Smooth muscle cell of the brain vasculature (primary cell): Measurements from ENCODE around the gene DUSP7.
A peak's percentile ranks its signal among the peaks of the same experiment; 100 is the strongest.
"Not testable (repeated sequence)": the region's sequence is repeated elsewhere in the genome, so short reads cannot be mapped to it uniquely, and the experiment has no call there.

Source experiments
- DNase-seq: peaks from one replicate; pipeline ENCODE4 v3.0.0-alpha.2; 2012; ENCODE audit warnings: low read depth, low spot score

Gene DUSP7

GRCh38 chr3:52049503-52049902 lies 6.9 kb downstream of the DUSP7 start:
- no peak for DNase-seq

- DNase-seq, result no peak
Measured at GRCh38 chr3:52047295-52047960, 8.9 kb downstream of the DUSP7 start.

DNA sequence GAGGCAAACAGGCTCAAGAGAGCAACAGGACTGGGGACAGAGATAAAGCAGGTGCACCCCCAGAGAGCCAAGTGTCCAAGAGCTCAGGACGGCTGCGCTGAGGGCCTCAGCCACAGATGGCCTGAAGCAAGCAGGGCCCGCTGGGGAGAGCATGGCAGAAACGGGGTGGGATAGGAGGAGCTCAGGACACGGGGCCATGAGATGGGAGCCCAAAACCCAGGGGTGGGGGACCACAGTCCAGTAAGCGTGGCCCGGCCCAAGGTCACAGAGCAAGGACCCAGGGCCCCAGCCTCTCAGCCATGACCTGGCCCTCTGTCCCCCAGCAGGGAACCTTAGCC lies 9.5 kb downstream of the DUSP7 start:
- no peak for DNase-seq

GRCh38 chr3:52046186-52046901 lies 10.0 kb downstream of the DUSP7 start:
- peak; percentile 58 for DNase-seq

- DNase-seq, result no peak
Measured at GRCh38 chr3:52044869-52045619, 11.3 kb downstream of the DUSP7 start.

DNA sequence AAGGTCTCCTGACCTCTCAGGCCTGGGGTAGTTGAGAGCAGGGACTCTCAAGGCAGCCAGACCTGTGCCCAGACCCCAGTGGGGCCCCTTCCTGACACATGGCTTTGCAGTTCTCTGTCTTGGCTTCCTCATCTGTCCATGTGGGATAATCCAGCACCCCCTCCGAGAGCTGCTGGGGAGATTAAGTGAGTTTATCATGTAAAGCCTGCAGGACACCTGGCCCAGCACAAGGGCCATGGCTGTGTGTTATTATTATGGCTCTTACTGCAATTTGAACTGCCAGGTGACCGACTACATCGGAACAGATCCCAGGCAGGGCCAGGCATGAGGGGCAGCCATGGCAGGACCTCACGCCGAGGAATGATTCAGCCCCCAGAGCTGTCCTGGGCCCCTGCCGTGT lies 12.6 kb downstream of the DUSP7 start:
- DNase-seq, result no peak

DNA sequence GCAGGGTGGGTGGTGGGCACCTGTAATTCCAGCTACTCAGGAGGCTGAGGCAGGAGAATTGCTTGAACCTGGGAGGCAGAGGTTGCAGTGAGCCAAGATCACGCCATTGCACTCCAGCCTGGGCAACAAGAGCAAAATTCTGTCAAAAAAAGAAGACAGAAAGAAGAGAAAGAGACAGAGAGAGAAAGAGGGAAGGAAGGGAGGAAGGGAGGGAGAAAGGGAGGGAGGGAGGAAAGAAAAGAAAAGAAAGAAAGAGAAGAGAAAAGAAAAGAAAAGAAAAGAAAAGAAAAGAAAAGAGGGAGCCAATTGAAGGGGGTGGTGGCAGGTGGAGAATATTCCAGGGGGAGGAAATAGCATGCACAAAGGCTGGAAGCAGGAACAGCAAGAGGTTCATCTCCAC lies 13.3 kb downstream of the DUSP7 start:
- not testable (repeated sequence) for DNase-seq

- no peak for DNase-seq
Measured at GRCh38 chr3:52041118-52041731, 15.1 kb downstream of the DUSP7 start.

DNA sequence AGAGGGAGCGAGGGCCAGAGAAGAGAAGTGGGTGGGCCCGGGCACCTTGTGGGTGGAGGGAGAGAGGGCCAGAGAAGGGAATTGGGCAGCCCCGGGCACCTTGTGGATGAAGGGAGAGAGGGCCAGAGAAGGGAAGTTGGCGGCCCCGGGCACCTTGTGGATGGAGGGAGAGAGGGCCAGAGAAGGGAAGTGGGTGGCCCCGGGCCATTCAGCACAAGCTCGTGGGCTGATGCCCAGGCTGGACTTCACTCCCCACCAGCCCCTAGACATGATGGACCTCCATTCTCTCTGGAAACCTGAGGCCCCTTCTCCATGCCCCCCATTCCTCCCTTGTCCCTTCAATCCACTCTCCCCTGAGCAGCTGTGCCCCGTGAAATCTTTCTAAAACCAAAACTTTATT lies 15.8 kb downstream of the DUSP7 start:
- no peak for DNase-seq

- DNase-seq, result no peak
Measured at GRCh38 chr3:52039846-52040245, 16.5 kb downstream of the DUSP7 start.

- DNase-seq, result no peak
Measured at GRCh38 chr3:52039426-52039825, 16.9 kb downstream of the DUSP7 start.

DNA sequence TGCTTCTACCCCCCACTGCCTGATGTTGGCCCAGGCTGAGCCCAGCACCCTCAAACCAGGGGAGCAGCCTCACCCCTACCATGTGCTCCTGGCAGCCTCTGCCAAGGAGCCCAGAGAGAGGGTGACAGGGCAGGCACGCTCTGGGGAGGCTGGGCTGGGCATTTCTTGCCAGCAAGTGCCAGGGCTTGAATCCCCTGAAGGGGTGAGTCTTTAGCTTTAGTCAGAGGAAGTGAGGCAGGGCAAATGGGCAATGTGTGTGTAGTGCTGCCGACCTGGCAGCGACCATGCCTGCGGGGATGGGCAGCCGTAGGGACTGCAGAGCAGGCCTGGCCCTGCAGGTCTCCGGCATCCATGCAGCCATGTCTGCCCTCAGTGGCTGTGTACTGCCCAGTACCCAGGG lies 18.1 kb downstream of the DUSP7 start:
- DNase-seq, result no peak

DNA sequence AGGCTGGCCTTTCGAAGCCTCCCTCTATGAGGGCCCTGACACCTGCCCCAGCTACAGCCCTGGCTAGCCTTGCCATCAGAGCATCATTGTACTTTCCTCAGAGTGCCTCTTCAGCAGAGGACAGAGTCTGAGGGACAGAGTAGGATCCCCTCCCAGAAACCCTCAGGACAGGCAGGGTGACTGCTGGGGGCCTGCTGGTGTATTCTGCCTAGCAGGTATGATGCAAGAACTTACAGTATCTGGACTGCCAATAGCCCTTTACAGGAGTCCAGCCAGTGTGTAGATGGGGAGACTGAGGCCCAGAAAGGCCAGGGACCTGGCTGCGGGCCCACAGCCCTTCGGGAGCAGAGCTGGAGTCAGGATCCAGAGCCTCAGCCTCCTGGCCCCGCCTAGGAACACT lies 19.1 kb downstream of the DUSP7 start:
- DNase-seq, result no peak

GRCh38 chr3:52036829-52037228 lies 19.5 kb downstream of the DUSP7 start:
- DNase-seq, result no peak

DNA sequence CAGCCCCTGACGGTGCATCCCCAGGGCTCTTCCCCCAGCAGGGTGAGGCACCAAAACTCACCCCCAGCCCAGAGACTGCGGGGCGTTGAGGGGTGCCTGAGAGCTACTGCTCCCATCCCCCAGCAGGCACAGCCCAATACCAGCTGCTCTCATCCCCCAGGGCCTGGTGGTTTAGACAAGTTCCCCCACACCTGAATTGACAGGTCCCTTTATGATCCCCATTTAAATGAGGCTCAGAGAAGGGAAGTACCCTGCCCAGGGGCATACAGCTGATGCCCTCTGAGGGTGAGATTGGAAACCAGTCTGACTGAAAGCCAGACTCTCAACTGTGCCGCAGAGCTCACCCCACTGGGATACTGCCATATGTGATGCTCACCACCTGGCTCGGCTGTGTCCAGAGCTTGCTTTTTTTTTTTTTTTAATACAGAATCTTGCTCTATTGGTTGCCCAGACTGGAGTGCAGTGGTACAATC lies 20.1 kb downstream of the DUSP7 start:
- no peak for DNase-seq

GRCh38 chr3:52034651-52035050 lies 21.7 kb downstream of the DUSP7 start:
- DNase-seq, result no peak

DNA sequence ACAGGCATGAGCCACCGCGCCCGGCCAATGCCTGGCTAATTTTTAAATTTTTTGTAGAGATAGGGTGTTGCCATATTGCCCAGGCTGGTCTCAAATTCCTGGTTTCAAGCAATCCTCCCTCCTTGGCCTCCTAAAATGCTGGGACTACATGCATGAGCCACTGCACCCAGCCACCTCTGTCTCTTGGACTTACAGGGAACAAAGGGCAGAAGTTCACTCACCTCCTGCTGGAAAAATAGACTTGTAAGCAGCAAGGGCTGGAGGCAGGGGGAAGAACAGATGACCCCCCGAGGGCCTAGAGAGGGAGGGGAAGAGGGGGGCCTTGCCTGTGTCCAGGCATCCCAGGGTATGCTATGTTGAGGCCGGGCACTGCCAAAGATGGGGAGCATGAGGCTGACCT lies 22.2 kb downstream of the DUSP7 start:
- DNase-seq, result no peak

DNA sequence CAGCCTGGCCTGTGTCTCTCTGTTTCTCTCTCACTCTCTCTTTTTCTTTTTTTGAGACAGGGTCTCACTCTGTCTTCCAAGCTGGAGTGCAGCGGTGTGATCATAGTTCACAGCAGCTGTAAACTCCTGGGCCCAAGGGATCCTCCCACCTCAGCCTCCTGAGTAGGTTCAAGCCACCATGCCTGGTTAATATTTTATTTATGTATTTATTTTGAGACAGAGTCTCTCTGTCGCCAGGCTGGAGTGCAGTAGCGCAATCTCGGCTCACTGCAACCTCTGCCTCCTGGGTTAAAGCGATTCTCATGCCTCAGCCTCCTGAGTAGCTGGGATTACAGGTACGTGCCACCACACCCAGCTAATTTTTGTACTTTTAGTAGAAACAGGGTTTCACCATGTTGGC lies 22.6 kb downstream of the DUSP7 start:
- DNase-seq, result not testable (repeated sequence)

- no peak for DNase-seq
Measured at GRCh38 chr3:52032702-52033408, 23.5 kb downstream of the DUSP7 start.

DNA sequence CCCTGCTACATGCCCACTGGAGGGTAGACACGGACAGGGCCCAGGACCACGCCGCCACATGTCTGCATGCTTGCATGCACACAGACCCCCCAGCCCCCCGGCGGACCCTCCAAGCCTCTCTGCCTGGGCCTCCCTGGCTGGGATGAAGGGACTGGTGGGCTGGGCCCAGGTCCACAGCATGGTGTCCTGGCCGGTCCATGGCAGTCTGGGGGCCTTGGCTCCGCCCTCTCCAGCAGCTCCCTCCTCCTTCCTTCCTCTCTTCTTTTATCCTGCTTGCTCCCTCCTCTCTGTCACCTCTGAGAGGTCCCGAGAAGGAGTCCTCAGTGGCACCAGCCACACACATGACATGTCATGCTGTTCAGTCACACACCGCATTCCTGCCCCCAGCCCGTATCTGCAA lies 24.5 kb downstream of the DUSP7 start:
- no peak for DNase-seq

DNA sequence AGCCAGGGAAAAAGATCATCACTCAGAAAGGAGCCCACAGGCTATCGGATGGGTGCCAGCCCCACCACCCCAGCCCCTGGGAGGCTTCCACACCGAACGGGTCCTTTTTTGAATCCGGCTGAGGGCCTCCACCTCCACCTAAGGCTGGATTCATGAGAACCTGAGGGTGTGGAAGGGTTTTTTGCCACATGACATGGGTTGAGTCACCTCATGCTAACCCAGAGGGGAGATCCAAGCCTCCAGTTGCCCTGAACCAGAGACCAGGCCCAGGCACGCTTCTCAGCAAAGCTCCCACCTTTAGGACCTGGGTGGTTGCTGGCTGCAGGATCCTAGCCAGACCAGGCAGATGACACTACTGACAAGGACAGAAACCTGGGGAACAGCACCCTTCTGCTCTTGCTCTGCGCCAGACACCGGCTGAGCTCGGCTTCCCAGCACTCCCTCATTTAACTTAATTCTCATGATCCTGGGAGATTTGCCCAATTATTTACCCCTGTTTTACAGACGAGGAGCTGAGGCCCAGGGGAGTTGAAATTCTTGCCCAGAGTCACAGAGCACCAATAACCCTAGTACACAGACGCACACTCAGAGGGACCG lies 25.6 kb downstream of the DUSP7 start:
- no peak for DNase-seq
